DLD1 (cell line): ENCODE results near the gene TMTC2.

ENCODE experiments used
- in situ Hi-C: cut with HindIII; loops from 2 replicates; pipeline ENCODE4 v1.10.0; 2017; ENCODE audit warnings: low sequenced_read_pairs

TMTC2 gene

DNA sequence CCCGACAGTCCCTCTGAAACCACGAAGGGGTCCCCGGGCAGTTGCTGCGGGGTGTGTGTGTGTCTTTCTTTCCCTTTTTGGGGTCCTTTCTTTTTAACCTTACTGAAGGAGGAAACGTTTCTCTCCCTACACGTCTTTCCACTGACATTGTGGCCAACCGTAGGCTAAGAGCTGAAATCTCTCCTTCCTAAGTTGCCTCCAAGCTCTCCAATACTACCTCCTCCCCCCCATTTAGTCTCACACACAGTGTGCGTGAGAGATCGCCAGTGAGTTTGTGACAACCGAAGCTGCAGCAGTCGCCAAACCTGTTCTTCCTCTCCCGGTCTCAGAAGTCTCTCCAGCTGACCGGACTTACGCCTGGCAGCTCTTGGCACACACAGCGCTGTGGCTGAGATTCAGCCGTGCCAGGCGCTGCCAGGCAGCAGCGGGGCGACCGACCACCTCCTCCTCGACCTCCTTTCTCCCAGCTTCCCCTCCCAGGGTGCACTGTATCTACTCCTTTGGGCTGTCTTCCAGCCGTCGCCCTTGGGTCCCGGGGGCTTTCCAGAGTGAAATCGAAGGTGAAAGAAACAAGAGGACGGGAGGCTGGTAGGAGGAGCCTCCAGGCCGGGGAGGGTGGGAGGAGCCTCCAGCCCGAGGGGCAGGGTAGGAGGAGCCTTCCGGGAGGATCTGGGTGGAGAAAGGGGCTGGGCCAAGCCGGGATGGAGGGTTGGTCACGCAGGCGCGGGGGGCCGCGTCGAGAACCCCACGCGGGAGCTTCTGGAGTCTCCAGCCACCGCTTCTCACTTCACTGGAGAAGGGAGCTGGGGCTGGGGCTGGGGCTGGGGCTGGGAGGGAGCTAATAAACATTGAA is at the start of gene TMTC2:
TSS of gene TMTC2 (plus strand) at position 739 of the 853 bp plus-strand sequence.
- in situ Hi-C loops = no loop called here

DNA sequence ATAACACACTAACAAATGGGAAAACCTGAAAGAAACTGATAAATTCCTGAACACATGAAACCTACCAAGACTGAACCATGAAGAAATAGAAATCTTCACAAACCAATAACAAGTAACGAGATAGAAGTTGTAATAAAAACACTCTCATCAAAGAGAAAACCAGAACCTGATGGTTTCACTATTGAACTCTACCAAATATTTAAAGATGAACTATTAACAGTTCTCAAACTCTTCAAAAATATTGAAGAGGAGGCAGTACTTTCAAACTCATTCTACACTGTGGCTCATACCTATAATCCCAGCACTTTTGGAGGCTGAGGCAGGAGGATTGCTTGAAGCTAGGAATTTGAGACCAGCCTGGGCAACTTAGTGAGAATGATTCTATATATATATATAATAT is 48.4 kb upstream of the TMTC2 start:
- in situ Hi-C loops = no loop called here

- in situ Hi-C loops = no loop called here
These were observed 41.8 kb upstream of the TMTC2 start for GRCh38 chr12:82644896-82645295.

GRCh38 chr12:82645414-82645813 is 41.3 kb upstream of the TMTC2 start:
- in situ Hi-C loops = no loop called here

- in situ Hi-C loops = no loop called here
These were observed 38.9 kb upstream of the TMTC2 start for GRCh38 chr12:82647853-82648252.

DNA sequence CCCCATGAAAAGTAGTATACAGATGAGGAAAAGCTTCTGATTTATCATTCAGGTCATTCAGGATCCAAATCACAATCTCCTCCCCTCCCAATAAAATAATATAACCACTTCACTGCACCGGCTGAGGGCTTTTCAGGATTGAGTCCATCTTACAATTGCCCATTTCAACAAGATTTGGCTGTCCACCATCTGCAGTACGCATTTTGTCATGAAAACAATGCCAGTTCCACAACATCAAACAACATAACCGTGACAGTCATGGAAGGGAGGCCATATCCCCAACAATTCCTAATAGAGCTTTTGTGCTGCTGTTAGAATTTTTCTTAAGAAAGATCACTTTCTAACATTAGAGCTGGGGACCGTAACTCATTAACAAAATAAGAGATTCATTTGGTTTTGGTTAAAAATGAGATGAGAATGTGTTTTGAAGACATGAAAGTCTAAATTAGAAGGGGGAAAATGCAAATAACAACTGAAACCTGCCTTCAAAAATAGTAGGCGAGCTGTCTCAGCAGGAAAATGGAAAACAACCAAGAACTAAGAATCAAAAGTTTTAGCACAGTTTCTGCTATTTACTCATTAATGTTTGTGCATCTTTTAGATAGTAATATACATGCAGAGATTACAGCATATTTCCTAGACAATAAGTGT is 38.3 kb upstream of the TMTC2 start:
- in situ Hi-C loops = no loop called here

DNA sequence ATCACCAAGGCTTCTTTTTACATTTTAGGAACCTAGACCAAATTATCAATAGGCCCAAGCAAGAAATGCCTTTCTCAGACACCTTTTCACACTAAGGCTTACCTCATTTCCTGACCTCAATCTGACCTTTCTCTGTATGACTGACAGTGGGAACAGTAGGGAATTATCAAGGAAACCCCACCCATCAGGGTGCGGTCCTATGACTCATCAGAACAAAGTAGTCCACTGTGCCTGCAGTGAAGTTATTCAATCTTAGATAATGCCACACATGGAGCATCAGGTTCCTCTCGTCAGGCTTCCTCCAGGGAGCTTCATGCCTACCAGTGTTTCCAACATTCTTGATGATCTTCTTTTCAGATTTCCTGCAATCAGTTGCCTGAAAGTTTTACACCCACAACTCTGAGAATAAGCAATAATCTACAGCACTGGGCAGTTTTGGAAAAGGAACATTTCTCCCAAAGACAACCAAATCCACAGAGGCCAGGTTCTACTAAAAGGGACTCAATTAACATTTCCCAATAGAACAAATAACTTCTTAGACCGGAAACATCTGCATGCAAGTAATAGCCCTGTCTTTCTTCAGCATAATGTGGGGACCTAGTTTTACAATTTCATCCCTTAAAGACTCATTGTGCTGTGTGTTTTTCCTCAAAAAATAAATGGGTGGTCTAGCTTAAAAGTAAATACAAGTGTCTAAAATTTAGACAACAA is 35.9 kb upstream of the TMTC2 start:
- in situ Hi-C loops = no loop called here

DNA sequence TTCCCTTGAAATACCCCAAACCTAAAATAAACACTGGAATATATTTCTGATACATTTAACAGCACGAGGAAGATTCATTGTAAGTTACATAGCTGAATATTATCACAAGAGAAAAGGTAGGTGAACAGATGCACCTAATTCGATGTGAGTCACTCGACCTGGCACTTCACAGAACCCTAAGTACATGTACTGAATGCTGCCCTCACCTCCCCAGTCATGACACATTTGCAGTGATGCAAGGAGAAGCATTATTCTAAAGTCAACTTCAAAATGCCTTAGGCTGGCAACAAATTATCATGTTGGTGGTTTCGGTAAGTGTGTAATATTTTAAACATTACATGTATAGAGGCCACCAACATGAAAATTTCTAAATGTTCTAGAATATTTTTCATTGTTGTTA is 35.2 kb upstream of the TMTC2 start:
- in situ Hi-C loops = no loop called here

GRCh38 chr12:82652071-82652470 is 34.6 kb upstream of the TMTC2 start:
- in situ Hi-C loops = no loop called here

- in situ Hi-C loops = no loop called here
These were observed 31.0 kb upstream of the TMTC2 start for GRCh38 chr12:82655751-82656150.

- in situ Hi-C loops = no loop called here
These were observed 27.1 kb upstream of the TMTC2 start for GRCh38 chr12:82659343-82660207.

DNA sequence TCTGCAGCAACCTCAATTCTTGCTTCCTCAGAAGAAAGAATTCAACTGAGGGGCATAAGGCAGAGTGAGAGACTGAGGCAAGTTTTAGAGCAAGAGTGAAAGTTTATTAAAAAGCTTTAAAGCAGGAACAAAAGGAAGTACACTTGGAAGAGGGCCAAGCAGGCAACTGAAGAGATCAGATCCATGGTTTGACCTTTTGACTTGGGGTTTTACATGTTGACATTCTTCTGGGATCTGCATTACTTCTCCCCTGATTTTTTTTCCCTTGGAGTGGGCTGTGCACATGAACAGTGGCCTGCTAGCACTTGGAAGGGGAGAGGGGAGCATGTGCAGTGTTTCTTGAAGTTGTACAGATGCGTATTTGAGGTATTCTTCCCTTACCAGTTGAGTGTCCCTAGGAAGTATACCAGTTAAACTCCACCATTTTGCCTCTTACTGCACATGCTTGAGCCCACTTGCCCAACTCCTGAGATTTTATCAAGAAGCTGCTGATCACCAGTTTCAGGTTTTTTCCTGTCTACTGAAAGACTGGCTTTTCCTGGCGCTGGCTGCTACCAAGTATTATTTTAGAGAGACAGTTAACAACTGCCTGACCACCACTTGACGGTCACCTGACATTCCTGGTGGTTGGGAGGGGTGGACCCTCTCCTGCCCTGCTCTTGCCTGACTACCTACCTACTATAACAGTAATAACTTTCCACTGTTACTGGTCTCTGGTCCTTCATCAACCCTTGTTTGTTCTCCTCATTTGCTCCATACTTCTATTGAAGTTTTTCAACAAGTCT is 26.0 kb upstream of the TMTC2 start:
- in situ Hi-C loops = no loop called here

DNA sequence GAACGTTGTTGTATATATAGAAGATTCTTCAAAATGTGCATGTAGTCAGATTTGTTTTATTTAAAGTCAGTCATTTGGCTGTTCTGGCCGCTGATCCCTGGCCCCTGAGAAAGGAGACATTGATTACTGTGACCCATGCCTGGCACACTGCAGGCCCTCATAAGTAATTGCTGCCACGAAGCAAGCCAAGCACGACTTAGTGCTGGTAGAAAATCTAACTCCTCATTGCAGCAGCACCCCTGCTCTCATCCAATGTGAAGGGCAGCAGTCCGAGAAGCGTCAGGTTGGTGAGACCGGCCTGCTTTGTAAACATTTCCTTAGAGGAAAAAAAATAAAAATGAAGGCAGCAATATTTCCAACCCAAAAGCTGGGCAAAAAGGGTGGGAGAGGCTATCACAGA is 22.8 kb upstream of the TMTC2 start:
- in situ Hi-C loops = no loop called here

DNA sequence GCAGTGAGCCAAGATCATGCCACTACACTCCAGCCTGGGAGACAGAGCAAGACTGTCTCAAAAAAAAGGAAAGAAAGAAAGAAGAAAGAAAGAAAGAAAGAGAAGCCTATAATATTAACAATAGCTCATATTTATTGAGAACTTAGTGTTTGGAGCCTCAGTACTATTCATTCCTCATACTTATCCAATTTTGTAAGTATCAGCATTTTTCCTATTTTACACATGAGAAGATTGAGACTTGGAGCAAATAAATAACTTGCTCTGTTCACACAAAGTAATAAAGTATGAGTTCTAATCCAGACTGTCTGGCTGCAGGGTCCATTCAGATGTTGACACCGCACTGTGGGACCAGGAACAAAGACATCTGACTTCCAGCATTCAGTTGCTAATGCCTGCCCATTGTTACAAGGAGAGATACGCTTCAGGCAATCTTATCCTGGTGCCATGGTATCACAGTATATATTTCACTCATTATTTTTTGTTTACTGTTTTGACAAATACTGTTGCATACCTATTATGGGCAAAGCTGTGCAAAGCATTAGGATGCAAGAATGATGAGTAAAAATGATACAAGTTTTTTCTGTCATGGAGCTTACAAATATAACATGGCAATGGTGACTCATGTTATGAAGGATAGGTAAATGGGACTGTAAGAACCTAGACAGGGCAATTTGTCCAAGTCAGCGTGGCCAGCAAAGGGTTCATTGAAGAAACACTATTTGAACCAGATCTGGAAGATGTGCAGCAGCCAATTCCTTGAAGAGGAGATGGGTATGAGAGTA is 21.4 kb upstream of the TMTC2 start:
- in situ Hi-C loops = no loop called here

- in situ Hi-C loops = no loop called here
These were observed 19.9 kb upstream of the TMTC2 start for GRCh38 chr12:82666830-82667229.

DNA sequence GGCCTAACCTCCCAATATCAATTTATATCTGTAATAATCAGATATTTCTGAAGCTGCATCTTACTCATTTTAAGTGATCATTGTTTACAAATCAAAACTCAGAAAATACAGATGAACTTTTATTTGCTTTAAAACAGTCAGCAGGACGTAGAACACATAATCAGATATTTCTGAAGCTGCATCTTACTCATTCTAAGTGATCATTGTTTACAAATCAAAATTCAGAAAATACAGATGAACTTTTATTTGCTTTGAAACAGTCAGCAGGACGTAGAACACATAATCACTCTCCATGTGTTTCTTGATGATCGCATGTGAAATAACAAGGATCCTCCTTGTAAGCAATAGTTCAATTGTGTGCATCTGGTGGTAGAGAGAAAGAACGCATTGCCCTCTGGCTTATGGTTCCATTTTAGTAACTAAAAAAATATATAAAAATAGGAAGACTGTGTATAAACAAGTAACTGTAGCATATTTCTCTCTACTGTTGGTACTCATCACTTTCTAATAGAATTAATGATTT is 15.0 kb upstream of the TMTC2 start:
- in situ Hi-C loops = no loop called here

- in situ Hi-C loops = no loop called here
These were observed 13.8 kb upstream of the TMTC2 start for GRCh38 chr12:82672811-82673495.

GRCh38 chr12:82673698-82674097 is 13.0 kb upstream of the TMTC2 start:
- in situ Hi-C loops = no loop called here
